Jurkat, Clone E6-1 (cell line): ENCODE measurements around the gene SAMD13.
A peak's percentile ranks its signal among the peaks of the same experiment; 100 is the strongest.
"Not testable (repeated sequence)": the region's sequence is repeated elsewhere in the genome, so short reads cannot be mapped to it uniquely, and the experiment has no call there.

Experiments used
- DNase-seq: peaks from one replicate; pipeline ENCODE4 v3.0.0-alpha.2; 2011; ENCODE audit warnings: low read depth, low spot score
- H3K4me3 ChIP-seq: 2 replicates; pipeline ENCODE4 v1.5.1; 2011; ENCODE audit warnings: mild to moderate bottlenecking, low read length, control low read depth, moderate library complexity

SAMD13 gene

GRCh38 chr1:84280912-84281311, 20.6 kb upstream of the SAMD13 start:
- DNase-seq, result no peak
- H3K4me3 ChIP-seq, result no peak overlapping the region

- H3K4me3 ChIP-seq, result no peak overlapping the region
- no peak for DNase-seq
These were observed 18.7 kb upstream of the SAMD13 start for GRCh38 chr1:84282780-84283333.

- no peak for DNase-seq
- H3K4me3 ChIP-seq, result no peak overlapping the region
These were observed 18.1 kb upstream of the SAMD13 start for GRCh38 chr1:84283381-84283780.

- no peak for DNase-seq
These were observed 15.4 kb upstream of the SAMD13 start for GRCh38 chr1:84286071-84286470.

GRCh38 chr1:84287389-84287788, 14.1 kb upstream of the SAMD13 start:
- not testable (repeated sequence) for H3K4me3 ChIP-seq, DNase-seq

More at GRCh38 chr1:84286071-84286470, 15.4 kb upstream of the SAMD13 start:
- H3K4me3 ChIP-seq, result no peak overlapping the region

- no peak for DNase-seq
- H3K4me3 ChIP-seq, result no peak overlapping the region
These were observed 12.2 kb upstream of the SAMD13 start for GRCh38 chr1:84289169-84289785.

GRCh38 chr1:84291882-84292655, 9.4 kb upstream of the SAMD13 start:
- no peak overlapping the region for H3K4me3 ChIP-seq
- DNase-seq, result no peak

GRCh38 chr1:84293766-84294165, 7.7 kb upstream of the SAMD13 start:
- H3K4me3 ChIP-seq, result no peak overlapping the region
- no peak for DNase-seq

- no peak overlapping the region for H3K4me3 ChIP-seq
- DNase-seq, result peak; percentile 91
These were observed 6.8 kb upstream of the SAMD13 start for GRCh38 chr1:84294751-84295150.

- peak overlapping the region; percentile 81 for H3K4me3 ChIP-seq
- no peak for DNase-seq
These were observed 3.8 kb upstream of the SAMD13 start for GRCh38 chr1:84297546-84298244.

GRCh38 chr1:84298328-84298683, 3.2 kb upstream of the SAMD13 start:
- peak overlapping the region; percentile 81 for H3K4me3 ChIP-seq
- no peak for DNase-seq

GRCh38 chr1:84298684-84299535, 2.6 kb upstream of the SAMD13 start:
- H3K4me3 ChIP-seq, result peak overlapping the region; percentile 81
- peak; percentile 69 for DNase-seq

- no peak for DNase-seq
- peak overlapping the region; percentile 81 for H3K4me3 ChIP-seq
These were observed 1.9 kb upstream of the SAMD13 start for GRCh38 chr1:84299536-84300170.

- DNase-seq, result no peak
These were observed 1.0 kb upstream of the SAMD13 start for GRCh38 chr1:84300501-84300900.

GRCh38 chr1:84301785-84302385, 377 bp downstream of the SAMD13 start:
- no peak for DNase-seq
- H3K4me3 ChIP-seq, result peak overlapping the region; percentile 60

More at GRCh38 chr1:84300501-84300900, 1.0 kb upstream of the SAMD13 start:
- H3K4me3 ChIP-seq, result no peak overlapping the region

- peak overlapping the region; percentile 60 for H3K4me3 ChIP-seq
- DNase-seq, result no peak
These were observed 1.9 kb downstream of the SAMD13 start for GRCh38 chr1:84303314-84303830.

- no peak overlapping the region for H3K4me3 ChIP-seq
- no peak for DNase-seq
These were observed 5.9 kb downstream of the SAMD13 start for GRCh38 chr1:84307398-84307797.

- no peak overlapping the region for H3K4me3 ChIP-seq
- no peak for DNase-seq
These were observed 9.8 kb downstream of the SAMD13 start for GRCh38 chr1:84311296-84311695.
